Epithelial cell of esophagus (primary cell): ENCODE data around the gene SST.

Source experiments
- DNase-seq: peaks from one replicate; pipeline ENCODE4 v3.0.0; 2010; ENCODE audit warnings: low read depth
- H3K4me3 ChIP-seq: 2 replicates; pipeline ENCODE4 v1.5.1; 2011; ENCODE audit warnings: mild to moderate bottlenecking, low read length, control low read depth
- CTCF ChIP-seq: IDR thresholded peaks from 2 replicates; pipeline ENCODE4 v1.5.1; 2011; ENCODE audit warnings: low read depth, mild to moderate bottlenecking, low read length, control low read depth, inconsistent platforms; ENCODE audit not compliant: insufficient read depth; ENCODE audit errors: missing control alignments

Gene SST

GRCh38 chr3:187677604-187678003, 7.4 kb upstream of the SST start:
- no peak for TF ChIP-seq CTCF
- H3K4me3 ChIP-seq, result no peak overlapping the region
- DNase-seq, result no peak

- peak; percentile 7 for DNase-seq
- H3K4me3 ChIP-seq, result no peak overlapping the region
- TF ChIP-seq CTCF, result no peak
Observed at GRCh38 chr3:187673012-187673411, 2.8 kb upstream of the SST start.

GRCh38 chr3:187667526-187667925, 2.7 kb downstream of the SST start:
- TF ChIP-seq CTCF, result no peak
- no peak overlapping the region for H3K4me3 ChIP-seq
- no peak for DNase-seq

- no peak for TF ChIP-seq CTCF
- no peak overlapping the region for H3K4me3 ChIP-seq
- no peak for DNase-seq
Observed at GRCh38 chr3:187665764-187666402, 4.3 kb downstream of the SST start.

- no peak for TF ChIP-seq CTCF
- DNase-seq, result no peak
- no peak overlapping the region for H3K4me3 ChIP-seq
Observed at GRCh38 chr3:187665010-187665409, 5.2 kb downstream of the SST start.

- H3K4me3 ChIP-seq, result no peak overlapping the region
- TF ChIP-seq CTCF, result no peak
- DNase-seq, result no peak
Observed at GRCh38 chr3:187662848-187663409, 7.3 kb downstream of the SST start.

- DNase-seq, result peak; percentile 27
- no peak for TF ChIP-seq CTCF
Observed at GRCh38 chr3:187661267-187661666, 8.9 kb downstream of the SST start.

More at GRCh38 chr3:187661267-187661666, 8.9 kb downstream of the SST start:
- no peak overlapping the region for H3K4me3 ChIP-seq
